H1 (cell line): ENCODE data around the gene OGDHL.

Experiments
- POLR2A ChIP-seq, 2 experiments: IDR thresholded peaks; 1 replicate in 1 of 2; 2 replicates in 1 of 2; pipeline ENCODE4 v1.6.1; 2011; ENCODE audit warnings: low read depth in 2 of 2, low read length in 2 of 2, mild to moderate bottlenecking in 2 of 2; ENCODE audit errors: control extremely low read depth in 1 of 2
- RAD21 ChIP-seq, 2 experiments: IDR thresholded peaks in 1 of 2; conservative IDR thresholded peaks in 1 of 2; 2 replicates each; pipeline ENCODE4 v1.6.1; 2011; ENCODE audit warnings: low read depth in 2 of 2, low read length in 2 of 2, improper control_type of control experiment in 1 of 2, inconsistent platforms in 1 of 2, mild to moderate bottlenecking in 1 of 2, moderate library complexity in 1 of 2
- RFX5 ChIP-seq: IDR thresholded peaks from 2 replicates; pipeline ENCODE4 v1.6.1; 2011; ENCODE audit warnings: low read depth, low read length, improper control_type of control experiment, borderline replicate concordance

GRCh38 chr10:49762566-49762877 is 399 bp upstream of the OGDHL start:
- no peak for TF ChIP-seq RFX5
- no peak for TF ChIP-seq POLR2A (IDR thresholded peaks at IDR 0.05; ENCODE audit: control extremely low read depth in 1 of 2, low read depth in 2 of 2, low read length in 2 of 2)
- no peak for TF ChIP-seq RAD21 (IDR thresholded peaks at IDR 0.05 in 1 of 2, conservative IDR thresholded peaks at IDR 0.05 in 1 of 2; ENCODE audit: low read depth in 2 of 2, low read length in 2 of 2)
